Effector CD4-positive, alpha-beta T cell (primary cell): Measurements from ENCODE around the gene RNF4.
"Not testable (repeated sequence)": the region's sequence is repeated elsewhere in the genome, so short reads cannot be mapped to it uniquely, and the experiment has no call there.

ENCODE experiments used
- DNase-seq: peaks from one replicate; pipeline ENCODE4 v3.0.0-alpha.2; 2020

Gene RNF4

GRCh38 chr4:2489081-2489805, 20.3 kb downstream of the RNF4 start:
- no peak for DNase-seq

GRCh38 chr4:2489841-2490552, 21.1 kb downstream of the RNF4 start:
- DNase-seq: no peak

GRCh38 chr4:2492970-2493369, 24.1 kb downstream of the RNF4 start:
- DNase-seq: no peak

- DNase-seq: no peak
Observed at GRCh38 chr4:2494992-2495391, 26.1 kb downstream of the RNF4 start.

GRCh38 chr4:2497324-2497723, 28.4 kb downstream of the RNF4 start:
- DNase-seq: no peak

GRCh38 chr4:2497931-2498330, 29.0 kb downstream of the RNF4 start:
- DNase-seq: no peak

- DNase-seq: no peak
Observed at GRCh38 chr4:2500547-2500946, 31.6 kb downstream of the RNF4 start.

- DNase-seq: no peak
Observed at GRCh38 chr4:2501034-2501594, 32.2 kb downstream of the RNF4 start.

- no peak for DNase-seq
Observed at GRCh38 chr4:2503809-2504208, 34.9 kb downstream of the RNF4 start.

GRCh38 chr4:2507259-2507658, 38.4 kb downstream of the RNF4 start:
- no peak for DNase-seq

- no peak for DNase-seq
Observed at GRCh38 chr4:2507855-2508254, 38.9 kb downstream of the RNF4 start.

GRCh38 chr4:2510351-2511259, 41.7 kb downstream of the RNF4 start:
- DNase-seq: no peak

GRCh38 chr4:2511645-2512131, 42.8 kb downstream of the RNF4 start:
- DNase-seq: no peak

- no peak for DNase-seq
Observed at GRCh38 chr4:2512396-2513135, 43.7 kb downstream of the RNF4 start.

- DNase-seq: not testable (repeated sequence)
Observed at GRCh38 chr4:2514193-2514592, 45.3 kb downstream of the RNF4 start.

- not testable (repeated sequence) for DNase-seq
Observed at GRCh38 chr4:2514944-2515343, 46.0 kb downstream of the RNF4 start.

GRCh38 chr4:2515830-2516550, 47.1 kb downstream of the RNF4 start:
- no peak for DNase-seq

GRCh38 chr4:2516635-2517034, 47.7 kb downstream of the RNF4 start:
- DNase-seq: no peak

- no peak for DNase-seq
Observed at GRCh38 chr4:2526559-2526958, 57.7 kb downstream of the RNF4 start.

- DNase-seq: no peak
Observed at GRCh38 chr4:2534904-2535375, 66.0 kb downstream of the RNF4 start.
